Activated T-helper 1 cell treated with anti-CD3 and anti-CD28 coated beads, Interleukin-2, amount 50 U/mL, for 16 hours (primary cell): ENCODE results near the gene ABI1.

Source experiments
- DNase-seq, 2 donors: peaks; one replicate each; pipeline ENCODE4 v3.0.0-alpha.2; 2020; ENCODE audit warnings: low read depth in 1 of 2, low spot score in 1 of 2

Gene ABI1

GRCh38 chr10:26721561-26721960 lies 139.2 kb downstream of the ABI1 start:
- DNase-seq, result peak in 1 of 2 donors; percentile 11

- DNase-seq, result no peak
These were observed 143.3 kb downstream of the ABI1 start for GRCh38 chr10:26717476-26717875.

- DNase-seq, result no peak
These were observed 145.6 kb downstream of the ABI1 start for GRCh38 chr10:26715137-26715487.

GRCh38 chr10:26714415-26715136 lies 146.2 kb downstream of the ABI1 start:
- no peak for DNase-seq

GRCh38 chr10:26711324-26711723 lies 149.4 kb downstream of the ABI1 start:
- DNase-seq, result no peak

GRCh38 chr10:26706936-26707335 lies 153.8 kb downstream of the ABI1 start:
- DNase-seq, result no peak

- no peak for DNase-seq
These were observed 154.6 kb downstream of the ABI1 start for GRCh38 chr10:26706206-26706605.

- no peak for DNase-seq
These were observed 156.8 kb downstream of the ABI1 start for GRCh38 chr10:26703974-26704373.

GRCh38 chr10:26703096-26703495 lies 157.7 kb downstream of the ABI1 start:
- DNase-seq, result no peak

GRCh38 chr10:26700884-26701630 lies 159.7 kb downstream of the ABI1 start:
- no peak for DNase-seq

GRCh38 chr10:26699631-26700030 lies 161.1 kb downstream of the ABI1 start:
- no peak for DNase-seq

- DNase-seq, result no peak
These were observed 161.8 kb downstream of the ABI1 start for GRCh38 chr10:26698909-26699308.

GRCh38 chr10:26697922-26698608 lies 162.7 kb downstream of the ABI1 start:
- no peak for DNase-seq

GRCh38 chr10:26697163-26697921 lies 163.4 kb downstream of the ABI1 start, which contains the start of gene PDSS1:
PDSS1 (plus strand) TSS chr10:26697701; CDS start chr10:26697712, 11 bp downstream.
- DNase-seq, result peak; percentile 32 to 43

- DNase-seq, result no peak
These were observed 164.0 kb downstream of the ABI1 start for GRCh38 chr10:26696786-26697162.
